HG03064 (cell line): ENCODE results near the gene DUSP18.
"Not testable (repeated sequence)": the region's sequence is repeated elsewhere in the genome, so short reads cannot be mapped to it uniquely, and the experiment has no call there.

Experiments
- ATAC-seq: cut with Tn5 transposase; IDR thresholded peaks from one replicate; pipeline ENCODE4 v1.9.1; 2021; ENCODE audit warnings: low read depth; ENCODE audit not compliant: unreplicated experiment

The DUSP18 gene

GRCh38 chr22:30679895-30680690, 12.4 kb upstream of the DUSP18 start:
- not testable (repeated sequence) for ATAC-seq

DNA sequence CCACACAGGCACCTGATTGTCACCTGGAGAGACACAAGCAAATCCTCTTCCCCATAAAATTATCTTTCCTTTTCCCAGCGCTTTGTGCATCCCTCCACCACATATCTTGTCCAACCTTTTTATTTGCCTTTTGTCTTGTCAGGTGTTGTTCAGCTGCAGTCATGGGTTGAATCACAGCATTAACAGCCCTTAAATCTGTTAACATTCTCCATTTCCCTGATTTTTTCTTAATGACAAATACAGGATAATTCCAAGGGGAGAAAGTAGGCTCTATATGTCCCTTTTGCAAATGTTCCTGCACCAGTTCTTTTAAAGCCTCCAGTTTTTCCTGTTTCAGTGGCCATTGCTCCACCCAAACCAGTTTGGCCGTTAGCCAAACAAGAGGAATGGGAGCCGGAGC, 8.9 kb upstream of the DUSP18 start:
- not testable (repeated sequence) for ATAC-seq

GRCh38 chr22:30675436-30675835, 7.8 kb upstream of the DUSP18 start:
- ATAC-seq: no peak

DNA sequence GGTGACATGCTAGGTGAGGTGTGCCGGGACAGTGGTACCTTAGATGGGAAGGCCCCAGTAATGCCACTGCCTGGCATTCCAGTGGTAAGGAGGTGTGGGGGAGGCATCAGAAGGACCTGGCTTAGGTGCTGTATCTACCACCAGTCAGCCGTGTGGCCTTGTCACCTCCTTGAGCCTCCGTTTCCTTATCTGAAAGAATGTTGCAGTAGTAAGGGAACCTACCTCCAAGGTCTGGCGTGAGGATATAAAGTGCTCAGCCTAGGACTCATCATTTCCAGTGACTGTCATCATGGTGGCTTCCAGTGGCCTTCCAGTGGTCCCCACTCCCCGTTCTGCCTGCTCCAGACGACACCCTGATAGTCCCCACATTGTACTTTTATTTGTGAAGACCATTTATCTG, 6.8 kb upstream of the DUSP18 start:
- ATAC-seq: no peak

- ATAC-seq: no peak
These were observed 5.5 kb upstream of the DUSP18 start for GRCh38 chr22:30673136-30673535.

DNA sequence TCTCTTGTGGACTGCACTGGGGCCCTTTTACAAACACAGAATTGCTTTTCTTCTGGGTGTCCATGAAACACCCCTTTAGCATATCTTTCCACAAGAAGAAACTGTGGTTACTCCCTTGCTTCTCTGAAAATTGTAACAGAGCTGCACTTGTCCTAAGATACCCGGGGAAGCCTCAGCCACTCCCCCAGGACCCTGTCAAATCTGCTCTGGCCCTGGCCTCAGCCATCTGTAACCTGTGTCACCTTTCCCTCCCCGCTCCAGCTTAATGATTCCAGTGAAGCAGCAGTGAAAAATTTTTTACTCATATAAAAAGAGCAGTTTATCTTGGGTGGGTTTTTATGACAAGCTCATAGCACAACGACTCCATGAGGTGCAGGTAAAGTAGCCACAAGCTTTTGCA, 3.4 kb upstream of the DUSP18 start:
- no peak for ATAC-seq

DNA sequence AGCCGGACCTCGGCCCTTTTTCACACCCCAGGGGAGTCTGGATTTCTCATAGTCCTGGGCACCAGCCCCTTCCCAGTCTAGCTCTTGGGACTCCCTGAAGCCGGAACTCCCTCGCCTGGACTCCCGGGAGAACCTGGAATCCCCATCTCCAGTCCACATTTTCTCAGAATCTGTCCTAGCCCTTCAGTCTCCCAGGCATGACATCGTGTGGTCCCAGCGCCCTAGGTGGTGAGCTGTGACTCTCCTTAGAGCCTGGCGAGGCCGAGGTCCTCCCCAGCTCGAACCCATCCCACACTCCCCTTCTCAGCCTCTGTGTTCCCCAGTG, 673 bp upstream of the DUSP18 start:
- no peak for ATAC-seq

DNA sequence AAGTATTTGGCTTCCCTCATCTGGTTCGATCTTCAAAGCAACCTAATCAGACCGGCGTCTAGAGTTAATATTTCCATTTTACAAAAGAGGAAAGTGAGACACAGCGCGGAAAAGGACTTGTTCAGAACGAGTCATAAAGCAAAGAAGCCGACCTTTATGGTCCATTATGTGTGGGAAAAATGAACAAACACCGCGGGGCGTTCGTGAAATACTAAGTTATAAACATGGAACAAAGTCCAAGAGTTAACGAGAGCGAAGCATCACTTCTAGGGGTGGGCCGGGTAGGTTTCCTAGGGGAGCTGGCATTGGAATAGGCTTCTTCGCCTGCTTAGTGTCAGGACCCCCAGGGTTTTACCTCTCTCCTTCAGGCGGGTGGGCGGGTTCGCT, 575 bp downstream of the DUSP18 start:
- ATAC-seq: peak; percentile 7

DNA sequence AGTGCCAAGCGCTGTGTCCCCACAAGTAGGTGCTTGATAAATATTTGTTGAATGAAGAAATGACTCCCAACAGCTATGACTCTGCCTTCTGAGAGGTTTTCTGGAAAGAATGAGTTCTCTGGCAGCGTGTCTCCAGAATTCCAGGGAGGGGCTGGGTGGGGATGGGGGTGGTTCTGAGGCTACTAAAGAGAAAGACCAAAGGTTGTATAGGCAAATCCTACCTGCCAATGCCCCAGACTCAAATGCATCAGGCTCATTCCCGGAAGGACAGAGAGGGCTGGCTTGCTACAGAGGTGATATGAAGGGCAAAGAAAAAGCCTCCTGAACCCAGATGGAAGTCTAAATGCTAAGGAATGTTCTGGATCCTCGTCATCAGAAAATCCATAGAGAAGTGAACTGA, 1.9 kb downstream of the DUSP18 start:
- no peak for ATAC-seq

GRCh38 chr22:30665266-30665665, 2.4 kb downstream of the DUSP18 start:
- ATAC-seq: no peak

GRCh38 chr22:30664798-30665197, 2.9 kb downstream of the DUSP18 start:
- no peak for ATAC-seq

DNA sequence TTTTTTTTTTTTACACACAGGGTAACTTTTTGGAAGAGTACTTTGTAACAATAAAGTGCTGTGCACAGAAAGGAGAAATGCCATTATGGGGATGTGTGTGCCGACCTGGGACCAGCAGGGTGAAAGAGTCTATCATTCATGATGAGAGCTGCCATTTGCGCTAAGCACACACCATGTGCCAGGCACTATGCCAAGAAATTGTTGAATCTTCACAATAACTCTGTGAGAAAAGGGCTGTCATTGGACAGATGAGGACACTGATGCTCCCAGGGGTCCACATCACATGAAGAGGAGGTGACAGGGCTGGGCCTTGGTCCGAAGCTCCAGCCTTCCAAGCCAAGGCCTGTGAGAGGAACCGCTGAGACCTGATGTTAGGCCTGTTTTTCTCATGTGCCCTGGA, 5.6 kb downstream of the DUSP18 start:
- no peak for ATAC-seq

GRCh38 chr22:30655532-30655931, 12.1 kb downstream of the DUSP18 start:
- no peak for ATAC-seq

DNA sequence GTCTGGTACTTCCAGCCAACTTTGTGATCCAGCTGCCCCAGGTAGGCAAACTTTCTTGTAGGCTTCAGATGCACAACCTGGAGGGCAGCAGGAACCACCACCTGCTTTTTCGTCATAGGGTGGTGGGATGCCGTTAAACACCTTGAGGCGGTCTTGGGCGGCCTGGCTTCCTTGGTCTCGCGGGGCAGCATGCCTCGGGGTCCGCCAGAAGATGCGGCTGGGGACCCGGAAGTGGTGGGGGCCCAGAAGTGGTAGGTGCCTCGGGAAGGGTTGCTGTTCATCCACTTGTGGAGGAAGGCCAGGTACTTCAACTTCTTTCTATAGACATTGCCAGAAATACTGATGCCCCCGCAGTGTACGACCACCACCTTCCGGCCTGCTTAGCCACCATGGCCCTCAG, 13.3 kb downstream of the DUSP18 start:
- ATAC-seq: no peak

DNA sequence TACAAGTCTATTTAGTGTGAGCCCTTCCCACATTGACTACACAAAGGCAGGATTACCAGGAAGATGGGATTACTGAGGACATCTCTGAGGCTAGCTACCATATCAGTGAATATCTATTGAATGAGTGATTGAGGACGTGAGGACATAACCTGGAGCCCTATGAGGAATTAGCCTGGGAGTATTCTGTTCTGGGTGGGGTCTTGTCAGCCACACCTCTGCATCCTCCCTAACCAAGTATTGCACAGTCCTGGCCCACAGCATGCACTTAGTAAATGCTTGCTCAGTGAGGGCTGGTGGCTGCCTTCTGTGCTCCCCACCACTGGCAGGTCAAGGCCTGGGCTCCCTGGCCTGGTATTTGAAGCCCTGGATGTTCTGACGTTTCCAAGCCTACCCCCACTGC, 14.8 kb downstream of the DUSP18 start:
- no peak for ATAC-seq

- ATAC-seq: no peak
These were observed 17.1 kb downstream of the DUSP18 start for GRCh38 chr22:30650508-30651116.

- no peak for ATAC-seq
These were observed 18.2 kb downstream of the DUSP18 start for GRCh38 chr22:30649430-30650007.

DNA sequence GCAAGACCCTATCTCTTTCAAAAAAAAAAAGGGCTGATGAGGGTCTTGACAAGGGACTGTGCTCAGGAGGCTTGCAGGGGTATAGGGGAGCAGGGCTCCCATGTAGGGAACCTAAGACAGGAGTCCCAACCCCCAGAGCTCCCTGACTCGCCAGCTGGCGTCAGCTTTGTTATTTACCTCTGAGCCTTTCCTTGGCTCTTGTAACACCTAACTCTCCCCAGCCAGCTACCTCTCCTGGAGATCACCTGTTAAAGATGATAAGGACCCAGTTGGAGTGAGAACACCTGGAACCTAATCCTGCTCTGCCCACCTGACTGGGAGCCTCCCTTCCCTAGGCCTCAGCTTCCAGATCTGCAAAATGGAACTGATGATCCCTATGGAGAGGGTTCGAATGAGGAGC, 18.9 kb downstream of the DUSP18 start:
- no peak for ATAC-seq

GRCh38 chr22:30647536-30647935, 20.1 kb downstream of the DUSP18 start:
- ATAC-seq: no peak

GRCh38 chr22:30646518-30647160, 21.0 kb downstream of the DUSP18 start:
- ATAC-seq: no peak

- no peak for ATAC-seq
These were observed 24.4 kb downstream of the DUSP18 start for GRCh38 chr22:30643055-30643875.
